ENCODE data around the gene PKLR. TPM values are rescaled to one million over a fixed set of nuclear protein-coding genes. Genes with fewer than 3 reads are reported as not detected.
"Not testable (repeated sequence)": the region's sequence is repeated elsewhere in the genome, so short reads cannot be mapped to it uniquely, and the experiment has no call there.

Gene PKLR
- total RNA-seq = 1 to 10 TPM in 2 of 4 donors, under 1 TPM in 2; 0.13 to 1.7 (median 0.77) TPM

- intact Hi-C loops (cut with DNase I; ENCODE audit: low total_unique reads) = no loop called here
- 83 to 91% methylated on average over 5 of the region's 5 CpGs for WGBS, 2 donors
- no peak for DNase-seq (ENCODE audit: low spot score in 2 of 2)
- TF ChIP-seq CTCF (IDR thresholded peaks at IDR 0.05) (no peak), POLR2A (IDR thresholded peaks at IDR 0.05) (no peak)
- no peak within 1 kb of the TSS for H3K4me3 ChIP-seq (ENCODE audit: low read depth, poor library complexity, severe bottlenecking)
Observed at GRCh38 chr1:155301342-155301841, at the start of gene PKLR. Gene PKLR (minus strand): TSS chr1:155301438. CDS start chr1:155301395, 43 bp downstream.

- intact Hi-C loops (cut with DNase I; ENCODE audit: low total_unique reads) = no loop called here
- WGBS, 2 donors = 93 to 96% methylated on average over 3 of the region's 3 CpGs
- DNase-seq (ENCODE audit: low spot score in 2 of 2) = no peak
- no peak overlapping the region for H3K4me3 ChIP-seq (ENCODE audit: low read depth, poor library complexity, severe bottlenecking)
- no peak for TF ChIP-seq POLR2A (IDR thresholded peaks at IDR 0.05)
- no peak for TF ChIP-seq CTCF (IDR thresholded peaks at IDR 0.05)
Observed at GRCh38 chr1:155342842-155343241, 41.6 kb upstream of the PKLR start.

- no peak overlapping the region for H3K4me3 ChIP-seq (ENCODE audit: low read depth, poor library complexity, severe bottlenecking)
- intact Hi-C loops (cut with DNase I; ENCODE audit: low total_unique reads) = loop anchor here (2.0 kb wide), 1 partner anchor 561 kb away; no protein-coding TSS in a partner anchor
- 87 to 90% methylated on average over 8 of the region's 8 CpGs for WGBS, 2 donors
- TF ChIP-seq CTCF (IDR thresholded peaks at IDR 0.05) (no peak), POLR2A (IDR thresholded peaks at IDR 0.05) (no peak)
- DNase-seq (ENCODE audit: low spot score in 2 of 2) = no peak
Observed at GRCh38 chr1:155339515-155340097, 38.4 kb upstream of the PKLR start.

- H3K4me3 ChIP-seq (ENCODE audit: low read depth, poor library complexity, severe bottlenecking) = no peak overlapping the region
- 72 to 77% methylated on average over 1 of the region's 1 CpG for WGBS, 2 donors
- intact Hi-C loops (cut with DNase I; ENCODE audit: low total_unique reads) = no loop called here
- TF ChIP-seq CTCF (IDR thresholded peaks at IDR 0.05) (no peak), POLR2A (IDR thresholded peaks at IDR 0.05) (no peak)
- no peak for DNase-seq (ENCODE audit: low spot score in 2 of 2)
Observed at GRCh38 chr1:155334962-155335361, 33.7 kb upstream of the PKLR start.

GRCh38 chr1:155329980-155330598, 28.9 kb upstream of the PKLR start:
- no peak overlapping the region for H3K4me3 ChIP-seq (ENCODE audit: low read depth, poor library complexity, severe bottlenecking)
- no peak for TF ChIP-seq CTCF (IDR thresholded peaks at IDR 0.05)
- no peak for TF ChIP-seq POLR2A (IDR thresholded peaks at IDR 0.05)
- intact Hi-C loops (cut with DNase I; ENCODE audit: low total_unique reads) = no loop called here
- 80 to 85% methylated on average over 10 to 11 of the region's 11 CpGs for WGBS, 2 donors
- no peak for DNase-seq (ENCODE audit: low spot score in 2 of 2)

- H3K4me3 ChIP-seq (ENCODE audit: low read depth, poor library complexity, severe bottlenecking); intact Hi-C loops (cut with DNase I; ENCODE audit: low total_unique reads); DNase-seq (ENCODE audit: low spot score in 2 of 2): not testable (repeated sequence)
- 72 to 76% methylated on average over 7 of the region's 7 CpGs for WGBS, 2 donors
Observed at GRCh38 chr1:155328856-155329255, 27.6 kb upstream of the PKLR start.

Data from lower leg skin (tissue), 4 donors.